ENCODE data around the gene CCNY.

Gene CCNY

GRCh38 chr10:35434533-35434932, 98.2 kb downstream of the CCNY start:
- DNase-seq, result no peak

- DNase-seq, result no peak
Measured at GRCh38 chr10:35435824-35436223, 99.5 kb downstream of the CCNY start.

- DNase-seq, result no peak
Measured at GRCh38 chr10:35437829-35438228, 101.5 kb downstream of the CCNY start.

GRCh38 chr10:35438718-35439571, 102.6 kb downstream of the CCNY start:
- DNase-seq, result no peak

GRCh38 chr10:35440016-35440415, 103.7 kb downstream of the CCNY start:
- no peak for DNase-seq

GRCh38 chr10:35442028-35442427, 105.7 kb downstream of the CCNY start:
- no peak for DNase-seq

GRCh38 chr10:35442592-35442991, 106.3 kb downstream of the CCNY start:
- no peak for DNase-seq

GRCh38 chr10:35443858-35444257, 107.5 kb downstream of the CCNY start:
- no peak for DNase-seq

GRCh38 chr10:35445150-35445884, 109.0 kb downstream of the CCNY start:
- no peak for DNase-seq

GRCh38 chr10:35446439-35446838, 110.1 kb downstream of the CCNY start:
- DNase-seq, result no peak

GRCh38 chr10:35447693-35448407, 111.5 kb downstream of the CCNY start:
- DNase-seq, result peak; percentile 20

GRCh38 chr10:35448687-35449662, 112.7 kb downstream of the CCNY start:
- DNase-seq, result no peak

GRCh38 chr10:35449944-35450343, 113.6 kb downstream of the CCNY start:
- DNase-seq, result no peak

GRCh38 chr10:35451151-35452016, 115.1 kb downstream of the CCNY start:
- no peak for DNase-seq

- no peak for DNase-seq
Measured at GRCh38 chr10:35452171-35452570, 115.9 kb downstream of the CCNY start.

- DNase-seq, result no peak
Measured at GRCh38 chr10:35452847-35453246, 116.5 kb downstream of the CCNY start.

GRCh38 chr10:35453855-35454532, 117.7 kb downstream of the CCNY start:
- no peak for DNase-seq

GRCh38 chr10:35456153-35456720, 119.9 kb downstream of the CCNY start:
- no peak for DNase-seq

GRCh38 chr10:35456784-35457183, 120.5 kb downstream of the CCNY start:
- DNase-seq, result no peak
